Suprapubic skin (tissue), 4 donors: ENCODE measurements around the gene AGFG2.

Experiments used
- EP300 ChIP-seq: sonication (generic); formaldehyde crosslinking; IDR thresholded peaks from one replicate; pipeline ENCODE4 v1.6.1; 2017; ENCODE audit warnings: antibody characterized with exemption
- POLR2A ChIP-seq, 2 donors: fragments of 450-650 bp; IDR thresholded peaks; one replicate each; pipeline ENCODE4 v1.6.1; 2017; ENCODE audit warnings: antibody characterized with exemption in 2 of 2, mild to moderate bottlenecking in 2 of 2, moderate library complexity in 2 of 2
- POLR2AphosphoS5 ChIP-seq, 3 donors: sonication (generic); formaldehyde crosslinking; IDR thresholded peaks; one replicate each; pipeline ENCODE4 v1.6.1; 2017; ENCODE audit warnings: antibody characterized with exemption in 3 of 3
- TF ChIP-seq, protein P1 (sequence below), 2 donors: fragments of 200-600 bp in 1 of 2; fragments of 450-650 bp in 1 of 2; sonication (generic) in 1 of 2; IDR thresholded peaks; one replicate each; pipeline ENCODE4 v1.5.1; 2016 to 2019; ENCODE audit warnings: antibody characterized with exemption in 2 of 2, mild to moderate bottlenecking in 1 of 2, moderate library complexity in 1 of 2

GRCh38 chr7:100570954-100571828 is 32.2 kb downstream of the AGFG2 start:
- TF ChIP-seq POLR2AphosphoS5 (IDR thresholded peaks at IDR 0.05) (no peak), POLR2A (IDR thresholded peaks at IDR 0.05) (no peak), EP300 (no peak)
- TF ChIP-seq, protein P1, sequence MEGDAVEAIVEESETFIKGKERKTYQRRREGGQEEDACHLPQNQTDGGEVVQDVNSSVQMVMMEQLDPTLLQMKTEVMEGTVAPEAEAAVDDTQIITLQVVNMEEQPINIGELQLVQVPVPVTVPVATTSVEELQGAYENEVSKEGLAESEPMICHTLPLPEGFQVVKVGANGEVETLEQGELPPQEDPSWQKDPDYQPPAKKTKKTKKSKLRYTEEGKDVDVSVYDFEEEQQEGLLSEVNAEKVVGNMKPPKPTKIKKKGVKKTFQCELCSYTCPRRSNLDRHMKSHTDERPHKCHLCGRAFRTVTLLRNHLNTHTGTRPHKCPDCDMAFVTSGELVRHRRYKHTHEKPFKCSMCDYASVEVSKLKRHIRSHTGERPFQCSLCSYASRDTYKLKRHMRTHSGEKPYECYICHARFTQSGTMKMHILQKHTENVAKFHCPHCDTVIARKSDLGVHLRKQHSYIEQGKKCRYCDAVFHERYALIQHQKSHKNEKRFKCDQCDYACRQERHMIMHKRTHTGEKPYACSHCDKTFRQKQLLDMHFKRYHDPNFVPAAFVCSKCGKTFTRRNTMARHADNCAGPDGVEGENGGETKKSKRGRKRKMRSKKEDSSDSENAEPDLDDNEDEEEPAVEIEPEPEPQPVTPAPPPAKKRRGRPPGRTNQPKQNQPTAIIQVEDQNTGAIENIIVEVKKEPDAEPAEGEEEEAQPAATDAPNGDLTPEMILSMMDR (IDR thresholded peaks at IDR 0.05): no peak
